Inferior parietal cortex (tissue), 1 donor: ENCODE data around the gene LIPH.
"Not testable (repeated sequence)": the region's sequence is repeated elsewhere in the genome, so short reads cannot be mapped to it uniquely, and the experiment has no call there.

Experiments
- DNase-seq: peaks from one replicate; pipeline ENCODE4 v3.0.0-alpha.2; 2016; ENCODE audit errors: extremely low spot score

LIPH gene

GRCh38 chr3:185552358-185552877 lies at the start of gene LIPH:
TSS of gene LIPH (minus strand) at chr3:185552588. CDS start at chr3:185552471, 117 bp downstream.
- DNase-seq: no peak

- DNase-seq: no peak
Measured at GRCh38 chr3:185595526-185595925, 43.1 kb upstream of the LIPH start.

GRCh38 chr3:185594073-185594472 lies 41.7 kb upstream of the LIPH start:
- no peak for DNase-seq

- DNase-seq: no peak
Measured at GRCh38 chr3:185586686-185587039, 34.3 kb upstream of the LIPH start.

- peak; percentile 100 for DNase-seq
Measured at GRCh38 chr3:185585859-185586685, 33.7 kb upstream of the LIPH start, which contains the start of gene SENP2. TSS of gene SENP2 (plus strand) at chr3:185586295. CDS start at chr3:185586414, 119 bp downstream.

DNA sequence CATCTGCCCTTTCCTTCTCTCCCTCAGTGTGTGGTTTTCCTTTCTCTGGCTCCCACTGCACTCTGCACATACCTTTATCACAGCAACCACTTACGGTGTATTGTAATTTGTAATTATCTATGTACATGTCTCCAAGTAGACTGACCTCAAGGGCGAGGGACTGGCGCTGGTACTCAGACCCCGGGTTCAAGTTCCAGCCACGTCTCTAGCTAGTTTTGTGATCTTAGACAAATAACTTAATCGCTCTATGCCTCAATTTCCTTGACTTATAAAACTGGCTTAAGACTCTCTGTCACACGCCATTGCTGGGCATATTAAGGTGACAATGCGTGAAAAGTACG lies 33.1 kb upstream of the LIPH start:
- DNase-seq: no peak

GRCh38 chr3:185584686-185585085 lies 32.3 kb upstream of the LIPH start:
- DNase-seq: no peak

DNA sequence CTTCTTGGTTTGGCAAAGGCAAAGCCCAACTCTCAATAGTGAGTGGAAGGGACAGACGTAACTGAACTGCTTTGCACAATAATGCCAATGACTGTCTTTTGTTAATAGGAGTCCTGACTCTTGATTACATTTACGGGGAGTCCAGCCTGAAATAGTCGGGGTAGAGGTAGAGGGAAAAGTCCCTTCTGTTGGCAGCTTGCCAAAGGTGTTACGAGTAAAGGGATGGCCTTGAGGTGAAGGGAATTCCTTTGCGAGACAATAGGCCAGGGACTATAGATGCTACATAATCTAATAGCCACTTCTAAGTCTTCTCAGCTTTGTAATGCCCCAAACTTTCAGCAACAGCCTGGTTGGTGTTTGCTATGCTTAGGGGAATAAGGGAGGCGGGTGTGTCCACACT lies 31.5 kb upstream of the LIPH start:
- no peak for DNase-seq

- no peak for DNase-seq
Measured at GRCh38 chr3:185582871-185583270, 30.5 kb upstream of the LIPH start.

GRCh38 chr3:185582236-185582635 lies 29.8 kb upstream of the LIPH start:
- no peak for DNase-seq

GRCh38 chr3:185575108-185575869 lies 22.9 kb upstream of the LIPH start:
- peak; percentile 65 for DNase-seq

- DNase-seq: no peak
Measured at GRCh38 chr3:185572183-185572582, 19.8 kb upstream of the LIPH start.

GRCh38 chr3:185561958-185562357 lies 9.6 kb upstream of the LIPH start:
- no peak for DNase-seq

GRCh38 chr3:185561374-185561943 lies 9.1 kb upstream of the LIPH start:
- no peak for DNase-seq

- no peak for DNase-seq
Measured at GRCh38 chr3:185560676-185561075, 8.3 kb upstream of the LIPH start.

DNA sequence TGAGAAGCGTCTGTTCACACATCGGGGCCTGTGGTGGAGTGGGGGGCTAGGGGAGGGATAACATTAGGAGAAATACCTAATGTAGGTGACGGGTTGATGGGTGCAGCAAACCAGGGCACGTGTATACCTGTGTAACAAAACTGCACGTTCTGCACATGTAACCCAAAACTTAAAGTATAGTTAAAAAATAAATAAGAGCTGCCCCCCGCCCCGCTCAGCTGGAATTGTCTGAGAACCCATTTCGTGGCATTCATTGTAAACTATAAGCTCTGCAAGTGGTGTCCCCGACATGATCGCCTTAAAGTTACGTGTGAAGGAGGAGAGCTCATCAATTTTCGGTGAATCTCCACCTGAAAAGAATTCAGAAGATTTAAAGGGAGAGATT lies 7.3 kb upstream of the LIPH start:
- DNase-seq: no peak

DNA sequence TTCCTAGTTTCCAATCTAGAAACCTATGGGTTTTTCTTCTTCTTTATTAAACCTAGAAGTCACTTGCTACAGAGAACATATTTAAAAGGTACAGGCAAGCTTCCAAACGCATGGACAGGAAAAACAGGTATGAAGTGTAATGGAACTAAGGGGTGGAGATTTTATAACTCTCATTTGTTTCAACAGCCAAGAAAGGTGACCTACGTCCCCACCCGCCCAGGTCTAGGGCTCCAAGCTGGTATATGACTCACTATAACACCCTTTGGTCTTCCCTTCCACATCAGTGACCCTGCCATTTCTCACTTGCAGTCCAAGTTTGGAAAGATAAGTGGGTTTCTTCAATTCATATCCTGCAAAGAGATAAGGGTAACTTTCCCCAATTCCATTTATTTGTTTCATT lies 6.0 kb upstream of the LIPH start:
- no peak for DNase-seq

GRCh38 chr3:185556640-185557039 lies 4.3 kb upstream of the LIPH start:
- not testable (repeated sequence) for DNase-seq

DNA sequence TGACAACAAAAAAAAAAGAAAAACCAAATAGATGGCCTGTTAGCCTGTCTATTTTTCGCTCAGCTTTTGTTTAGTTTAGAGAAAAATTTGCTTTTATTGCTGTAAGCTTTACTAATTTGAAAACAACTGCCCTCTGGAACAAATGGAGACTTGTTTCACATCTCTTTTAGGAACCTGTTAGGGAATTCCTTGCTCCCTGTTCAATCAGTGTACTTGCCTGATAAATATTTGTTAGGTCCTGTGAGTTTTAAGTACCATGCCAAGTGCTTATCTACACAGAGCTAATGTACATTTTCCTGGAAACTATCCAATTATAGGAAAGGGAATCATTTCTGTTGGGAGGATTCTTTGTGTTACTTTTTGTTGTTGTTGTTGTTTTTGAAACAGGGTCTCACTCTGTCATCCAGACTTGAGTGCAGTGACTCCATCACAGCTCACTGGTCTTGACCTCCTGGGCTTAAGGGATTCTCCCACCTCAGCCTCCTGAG lies 3.5 kb upstream of the LIPH start:
- DNase-seq: no peak

GRCh38 chr3:185555101-185555501 lies 2.7 kb upstream of the LIPH start:
- no peak for DNase-seq

DNA sequence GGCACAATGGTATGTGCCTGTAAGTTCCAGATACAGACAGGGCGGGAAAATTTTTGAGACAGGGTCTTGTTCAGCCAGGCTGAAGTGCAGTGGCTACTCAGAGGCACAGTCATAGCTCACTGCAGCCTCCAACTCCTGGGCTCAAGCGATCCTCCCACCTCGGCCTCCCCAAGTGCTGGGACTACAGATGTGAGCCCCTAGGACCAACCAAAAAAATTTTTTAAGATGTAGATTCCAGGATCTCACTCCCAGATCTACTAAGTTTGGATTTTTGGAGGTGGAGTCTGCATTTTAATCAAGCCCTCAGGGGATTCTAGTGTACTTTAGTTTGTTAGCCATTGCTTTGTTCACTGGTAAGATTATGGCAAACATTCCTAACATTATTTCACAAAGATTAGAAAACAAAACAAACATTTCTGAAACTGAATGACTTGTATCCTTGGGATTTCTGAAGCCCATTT lies 2.7 kb downstream of the LIPH start:
- DNase-seq: no peak

GRCh38 chr3:185549122-185549521 lies 3.3 kb downstream of the LIPH start:
- DNase-seq: peak; percentile 74
